Amniotic stem cell (primary cell): Measurements from ENCODE around the gene TM4SF1.
A peak's percentile ranks its signal among the peaks of the same experiment; 100 is the strongest.

Source experiments
- DNase-seq: peaks from one replicate; lab custom pipeline; 2025; lab: John Stamatoyannopoulos, UW

TM4SF1 gene

GRCh38 chr3:149377408-149378364 lies at the start of gene TM4SF1:
TM4SF1 (minus strand) TSS chr3:149377649; CDS start chr3:149377547, 102 bp downstream.
- DNase-seq = no peak

- no peak for DNase-seq
These were observed 48.9 kb upstream of the TM4SF1 start for GRCh38 chr3:149426325-149426724.

- DNase-seq = no peak
These were observed 47.5 kb upstream of the TM4SF1 start for GRCh38 chr3:149424918-149425317.

DNA sequence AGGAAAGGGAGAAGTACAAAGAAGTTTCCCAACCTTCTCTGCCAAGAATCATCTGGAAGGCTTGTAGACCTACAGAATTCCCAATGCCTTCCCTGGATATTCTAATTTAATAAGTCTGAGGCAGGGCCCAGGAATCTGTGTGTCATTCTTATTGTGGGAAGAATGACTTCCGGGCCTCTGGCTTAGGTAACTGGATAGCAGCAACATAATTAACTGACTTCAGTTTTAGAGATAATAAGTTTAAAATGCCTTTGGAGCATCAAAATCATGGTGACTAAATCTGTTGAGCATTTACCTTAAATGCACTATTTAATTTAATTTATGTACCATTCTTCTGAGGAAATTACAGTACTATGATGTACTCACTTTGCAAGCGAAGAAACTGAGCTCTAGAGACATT lies 44.3 kb upstream of the TM4SF1 start:
- DNase-seq = no peak

DNA sequence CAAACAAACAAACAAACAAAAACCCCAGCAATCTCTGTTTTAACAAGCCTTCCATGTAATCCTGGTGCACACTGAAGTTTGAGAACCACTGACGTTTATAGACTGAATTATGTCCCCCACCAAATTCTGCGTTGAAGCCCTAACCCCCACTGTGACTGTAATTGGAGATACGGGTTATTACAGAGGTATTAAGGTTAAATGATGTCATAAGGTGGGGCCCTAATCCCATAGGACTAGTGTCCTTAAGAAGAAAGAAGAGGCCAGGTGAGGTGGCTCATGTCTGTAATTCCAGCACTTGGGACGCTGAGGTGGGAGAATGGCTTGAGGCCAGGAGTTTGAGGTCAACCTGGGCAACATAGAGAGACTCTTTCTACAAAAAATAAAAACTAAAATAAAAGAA lies 42.4 kb upstream of the TM4SF1 start:
- no peak for DNase-seq

DNA sequence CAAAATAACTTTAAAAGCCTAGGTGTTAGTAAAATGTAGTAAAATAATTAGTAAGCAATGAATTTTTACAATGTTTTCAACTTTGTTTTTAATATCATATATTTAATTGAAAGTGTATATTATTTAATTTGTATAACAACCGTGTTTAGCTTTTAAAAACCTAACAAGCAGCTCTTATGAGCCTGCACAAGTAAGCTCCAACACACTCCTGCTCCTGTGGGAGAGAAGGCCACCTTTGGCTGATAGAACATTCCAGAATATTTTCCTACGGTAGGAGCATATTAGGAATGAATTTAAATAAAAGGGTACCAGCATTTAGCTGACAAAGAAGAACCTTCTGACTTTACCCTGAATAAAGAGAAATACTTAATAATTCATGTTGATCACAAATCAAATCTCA lies 40.3 kb upstream of the TM4SF1 start:
- no peak for DNase-seq

GRCh38 chr3:149417174-149417573 lies 39.7 kb upstream of the TM4SF1 start:
- no peak for DNase-seq

GRCh38 chr3:149415484-149415883 lies 38.0 kb upstream of the TM4SF1 start:
- DNase-seq = no peak

GRCh38 chr3:149414557-149415231 lies 37.2 kb upstream of the TM4SF1 start:
- no peak for DNase-seq

- no peak for DNase-seq
These were observed 34.1 kb upstream of the TM4SF1 start for GRCh38 chr3:149411583-149411982.

- DNase-seq = no peak
These were observed 31.9 kb upstream of the TM4SF1 start for GRCh38 chr3:149409351-149409750.

- no peak for DNase-seq
These were observed 30.4 kb upstream of the TM4SF1 start for GRCh38 chr3:149407898-149408297.

DNA sequence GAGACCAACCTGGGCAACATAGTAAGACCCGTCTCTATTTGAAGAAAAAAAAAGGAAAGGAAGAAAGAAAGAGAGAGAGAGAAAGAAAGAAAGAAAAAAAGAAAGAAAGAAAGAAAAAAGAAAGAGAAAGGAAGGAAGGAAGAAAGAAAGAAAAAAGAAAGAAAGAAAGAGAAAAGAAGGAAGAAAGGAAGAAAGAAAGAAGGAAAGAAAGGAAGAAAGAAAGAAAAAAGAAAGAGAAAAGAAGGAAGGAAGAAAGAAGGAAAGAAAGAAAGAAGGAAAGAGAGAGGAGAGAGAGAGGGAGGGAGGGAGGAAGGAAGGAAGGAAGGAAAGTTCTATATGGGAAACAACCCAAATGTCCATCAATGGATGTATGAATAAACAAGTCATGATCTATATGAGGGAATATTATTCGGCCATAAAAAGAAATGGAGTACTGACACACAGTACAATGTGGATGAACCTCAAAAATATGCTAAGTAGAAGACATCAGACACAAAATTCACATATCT lies 28.8 kb upstream of the TM4SF1 start:
- DNase-seq = no peak

GRCh38 chr3:149403443-149403842 lies 26.0 kb upstream of the TM4SF1 start:
- DNase-seq = no peak

- DNase-seq = no peak
These were observed 25.0 kb upstream of the TM4SF1 start for GRCh38 chr3:149402481-149402880.

GRCh38 chr3:149401926-149402310 lies 24.5 kb upstream of the TM4SF1 start:
- no peak for DNase-seq

- DNase-seq = peak; percentile 27
These were observed 23.9 kb upstream of the TM4SF1 start for GRCh38 chr3:149401212-149401925.

DNA sequence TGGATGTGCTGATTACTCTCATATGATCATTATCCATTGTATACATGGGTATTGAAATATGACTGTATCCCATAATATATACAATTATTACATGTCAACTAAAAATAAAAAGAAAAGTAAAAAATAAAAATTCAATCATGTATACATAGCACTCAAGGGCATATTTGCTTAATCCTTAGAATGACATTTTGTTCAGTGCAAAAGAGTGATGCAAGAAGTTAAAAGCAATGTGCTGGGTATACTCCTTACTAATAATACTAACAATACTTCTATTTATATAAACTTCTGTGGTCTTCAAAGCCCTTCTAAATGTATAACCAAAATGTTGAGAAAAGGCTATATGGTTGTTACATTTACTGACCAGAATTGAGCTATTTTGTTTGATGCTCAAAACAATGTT lies 23.2 kb upstream of the TM4SF1 start:
- no peak for DNase-seq

DNA sequence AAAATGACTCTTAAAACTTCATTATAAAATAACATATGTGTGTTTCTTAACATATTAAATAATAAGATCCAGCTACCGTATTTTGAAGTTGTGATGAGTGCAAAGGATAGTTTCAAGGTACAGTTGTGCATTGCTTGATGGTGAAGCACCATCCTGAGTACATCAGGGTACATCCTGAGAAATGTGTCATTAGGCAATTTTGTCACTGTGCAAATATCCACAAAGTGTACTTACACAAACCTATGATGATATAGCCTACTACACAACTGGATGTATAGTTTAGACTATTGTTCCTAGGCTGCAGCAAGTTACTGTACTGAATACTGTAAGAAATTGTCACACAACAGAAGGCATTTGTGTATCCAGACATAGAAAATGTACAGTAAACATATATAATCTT lies 20.8 kb upstream of the TM4SF1 start:
- no peak for DNase-seq

DNA sequence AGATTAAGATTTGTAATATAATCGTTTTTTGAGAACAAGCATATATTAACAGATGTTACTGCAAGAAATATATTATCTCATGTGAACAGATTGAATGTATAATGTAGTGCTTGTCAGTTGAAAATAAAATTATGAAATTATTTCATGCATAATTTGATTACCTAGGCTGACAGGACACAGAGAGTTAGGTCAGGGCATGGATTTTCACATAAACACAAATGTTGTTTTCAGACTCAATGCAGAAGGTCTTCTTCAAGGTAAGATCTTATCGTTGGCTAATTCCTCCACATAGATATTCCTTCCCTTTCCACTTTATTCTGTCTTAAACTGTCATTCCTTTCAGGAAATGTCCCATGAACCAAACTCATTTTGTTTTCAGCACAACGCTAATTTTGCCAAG lies 20.1 kb upstream of the TM4SF1 start:
- DNase-seq = no peak

- DNase-seq = no peak
These were observed 19.0 kb upstream of the TM4SF1 start for GRCh38 chr3:149396476-149396875.
